ENCODE results near the gene ARL5C.
"Not testable (repeated sequence)": the region's sequence is repeated elsewhere in the genome, so short reads cannot be mapped to it uniquely, and the experiment has no call there.

DNA sequence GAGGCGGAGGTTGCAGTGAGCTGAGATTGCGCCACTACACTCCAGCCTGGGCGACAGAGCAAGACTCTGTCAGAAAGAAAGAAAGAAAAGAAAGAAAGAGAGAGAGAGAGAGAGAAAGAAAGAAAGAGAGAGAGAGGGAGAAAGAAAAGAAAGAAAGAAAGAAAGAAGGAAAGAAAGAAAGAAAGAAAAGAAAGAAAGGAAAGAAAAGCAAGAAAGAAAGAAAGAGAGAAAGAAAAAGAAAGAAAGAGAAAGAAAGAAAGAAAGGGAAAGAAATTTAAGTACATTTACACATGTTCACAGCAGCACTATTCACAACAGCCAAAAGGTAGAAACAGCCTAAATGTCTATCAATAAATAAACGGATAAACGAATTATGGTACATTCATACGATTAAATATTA, 36.4 kb downstream of the ARL5C start:
- not testable (repeated sequence) for TF ChIP-seq TCF7 (CRISPR knock-in tag; IDR thresholded peaks at IDR 0.05; ENCODE audit: low read depth); NFYB (CRISPR knock-in tag; conservative IDR thresholded peaks at IDR 0.05; ENCODE audit: low read depth); ATF2 (CRISPR knock-in tag; IDR thresholded peaks at IDR 0.05; ENCODE audit: borderline replicate concordance, low read depth); ATF1 (CRISPR knock-in tag; IDR thresholded peaks at IDR 0.05); GABPB1 (CRISPR knock-in tag; IDR thresholded peaks at IDR 0.05); TEAD4 (CRISPR knock-in tag; IDR thresholded peaks at IDR 0.05); CREB1 (CRISPR knock-in tag; IDR thresholded peaks at IDR 0.05)
- TF ChIP-seq, protein P1, sequence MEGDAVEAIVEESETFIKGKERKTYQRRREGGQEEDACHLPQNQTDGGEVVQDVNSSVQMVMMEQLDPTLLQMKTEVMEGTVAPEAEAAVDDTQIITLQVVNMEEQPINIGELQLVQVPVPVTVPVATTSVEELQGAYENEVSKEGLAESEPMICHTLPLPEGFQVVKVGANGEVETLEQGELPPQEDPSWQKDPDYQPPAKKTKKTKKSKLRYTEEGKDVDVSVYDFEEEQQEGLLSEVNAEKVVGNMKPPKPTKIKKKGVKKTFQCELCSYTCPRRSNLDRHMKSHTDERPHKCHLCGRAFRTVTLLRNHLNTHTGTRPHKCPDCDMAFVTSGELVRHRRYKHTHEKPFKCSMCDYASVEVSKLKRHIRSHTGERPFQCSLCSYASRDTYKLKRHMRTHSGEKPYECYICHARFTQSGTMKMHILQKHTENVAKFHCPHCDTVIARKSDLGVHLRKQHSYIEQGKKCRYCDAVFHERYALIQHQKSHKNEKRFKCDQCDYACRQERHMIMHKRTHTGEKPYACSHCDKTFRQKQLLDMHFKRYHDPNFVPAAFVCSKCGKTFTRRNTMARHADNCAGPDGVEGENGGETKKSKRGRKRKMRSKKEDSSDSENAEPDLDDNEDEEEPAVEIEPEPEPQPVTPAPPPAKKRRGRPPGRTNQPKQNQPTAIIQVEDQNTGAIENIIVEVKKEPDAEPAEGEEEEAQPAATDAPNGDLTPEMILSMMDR (IDR thresholded peaks at IDR 0.05): not testable (repeated sequence)

Data from WTC11 (cell line).